ENCODE measurements around the gene HMG20B. TPM values are rescaled to one million over a fixed set of nuclear protein-coding genes. Genes with fewer than 3 reads are reported as not detected.
"Not testable (repeated sequence)": the region's sequence is repeated elsewhere in the genome, so short reads cannot be mapped to it uniquely, and the experiment has no call there.

The HMG20B gene
- total RNA-seq, 1 donor from 2014 or later = 135 TPM

- no peak for TF ChIP-seq CTCF (conservative IDR thresholded peaks at IDR 0.05; ENCODE audit: low read depth, low read length)
- DNase-seq (ENCODE audit: low read depth) = no peak
Measured at GRCh38 chr19:3556978-3557460, 15.7 kb upstream of the HMG20B start.

GRCh38 chr19:3557461-3558248, 15.1 kb upstream of the HMG20B start, which contains the start of gene MFSD12:
Gene MFSD12, minus strand, starts transcription at chr19:3557586. Its CDS starts 183 bp downstream, at chr19:3557403.
- TF ChIP-seq CTCF (conservative IDR thresholded peaks at IDR 0.05; ENCODE audit: low read depth, low read length) = no peak
- DNase-seq (ENCODE audit: low read depth) = no peak
- peak within 1 kb of the TSS; percentile 87 for H3K4me3 ChIP-seq (ENCODE audit: low read depth, low read length)

More at GRCh38 chr19:3556978-3557460, 15.7 kb upstream of the HMG20B start:
- peak overlapping the region; percentile 87 for H3K4me3 ChIP-seq (ENCODE audit: low read depth, low read length)

- H3K4me3 ChIP-seq (ENCODE audit: low read depth, low read length) = no peak overlapping the region
- DNase-seq (ENCODE audit: low read depth) = no peak
- TF ChIP-seq CTCF (conservative IDR thresholded peaks at IDR 0.05; ENCODE audit: low read depth, low read length) = no peak
Measured at GRCh38 chr19:3563709-3564524, 8.8 kb upstream of the HMG20B start.

- no peak for DNase-seq (ENCODE audit: low read depth)
- TF ChIP-seq CTCF (conservative IDR thresholded peaks at IDR 0.05; ENCODE audit: low read depth, low read length) = no peak
Measured at GRCh38 chr19:3565139-3565538, 7.6 kb upstream of the HMG20B start.

GRCh38 chr19:3570042-3570441, 2.7 kb upstream of the HMG20B start:
- H3K4me3 ChIP-seq (ENCODE audit: low read depth, low read length); DNase-seq (ENCODE audit: low read depth): not testable (repeated sequence)

More at GRCh38 chr19:3565139-3565538, 7.6 kb upstream of the HMG20B start:
- H3K4me3 ChIP-seq (ENCODE audit: low read depth, low read length) = no peak overlapping the region

GRCh38 chr19:3570606-3571011, 2.1 kb upstream of the HMG20B start:
- no peak overlapping the region for H3K4me3 ChIP-seq (ENCODE audit: low read depth, low read length)
- no peak for DNase-seq (ENCODE audit: low read depth)
- TF ChIP-seq CTCF (conservative IDR thresholded peaks at IDR 0.05; ENCODE audit: low read depth, low read length) = no peak
